Erythroblast (primary cell): ENCODE results near the gene RHOBTB1.

ENCODE experiments used
- DNase-seq, 2 experiments: peaks; one replicate each; lab custom pipeline; 2025; lab: John Stamatoyannopoulos, UW
- GATA1 ChIP-seq: IDR thresholded peaks from 2 replicates; pipeline ENCODE4 v1.6.1; 2011; ENCODE audit warnings: low read depth, mild to moderate bottlenecking, control low read depth, low read length, moderate library complexity
- POLR2A ChIP-seq: IDR thresholded peaks from 2 replicates; pipeline ENCODE4 v1.6.1; 2011; ENCODE audit warnings: mild to moderate bottlenecking, low read length

Gene RHOBTB1

GRCh38 chr10:60944058-60944909 lies at the start of gene RHOBTB1:
RHOBTB1 (minus strand) TSS chr10:60944185; CDS start chr10:60911542, 32,643 bp downstream.
- DNase-seq: peak; percentile 65 to 70
- no peak for TF ChIP-seq GATA1
- TF ChIP-seq POLR2A: no peak

- DNase-seq: no peak
- TF ChIP-seq POLR2A (no peak), GATA1 (no peak)
These were observed 48.7 kb upstream of the RHOBTB1 start for GRCh38 chr10:60992636-60993035.

GRCh38 chr10:60990663-60991062 lies 46.7 kb upstream of the RHOBTB1 start:
- TF ChIP-seq GATA1: no peak
- no peak for TF ChIP-seq POLR2A
- peak; percentile 19 to 54 for DNase-seq

- no peak for TF ChIP-seq POLR2A
- TF ChIP-seq GATA1: no peak
- DNase-seq: peak in 1 of 2 experiments; percentile 8
These were observed 45.5 kb upstream of the RHOBTB1 start for GRCh38 chr10:60989400-60989876.

GRCh38 chr10:60986791-60987190 lies 42.8 kb upstream of the RHOBTB1 start:
- no peak for DNase-seq
- TF ChIP-seq GATA1: no peak
- no peak for TF ChIP-seq POLR2A

GRCh38 chr10:60985951-60986350 lies 42.0 kb upstream of the RHOBTB1 start:
- DNase-seq: no peak
- TF ChIP-seq GATA1: no peak

GRCh38 chr10:60980997-60981396 lies 37.0 kb upstream of the RHOBTB1 start:
- TF ChIP-seq POLR2A (no peak), GATA1 (no peak)
- no peak for DNase-seq

GRCh38 chr10:60979667-60980104 lies 35.7 kb upstream of the RHOBTB1 start:
- DNase-seq: peak in 1 of 2 experiments; percentile 14
- TF ChIP-seq GATA1: no peak
- TF ChIP-seq POLR2A: no peak

- DNase-seq: peak; percentile 87 to 94
- TF ChIP-seq GATA1 (peak; percentile 11), POLR2A (peak; percentile 25)
These were observed 34.5 kb upstream of the RHOBTB1 start for GRCh38 chr10:60978287-60979115.

GRCh38 chr10:60977161-60978122 lies 33.5 kb upstream of the RHOBTB1 start:
- peak in 1 of 2 experiments; percentile 54 for DNase-seq
- no peak for TF ChIP-seq GATA1
- TF ChIP-seq POLR2A: no peak

GRCh38 chr10:60976687-60977086 lies 32.7 kb upstream of the RHOBTB1 start:
- TF ChIP-seq GATA1 (no peak), POLR2A (no peak)
- peak in 1 of 2 experiments; percentile 33 for DNase-seq

- TF ChIP-seq POLR2A (no peak), GATA1 (no peak)
- DNase-seq: peak; percentile 11 to 15
These were observed 31.7 kb upstream of the RHOBTB1 start for GRCh38 chr10:60975716-60976115.
